Sigmoid colon (tissue), 7 donors: Measurements from ENCODE around the gene CFAP46. TPM values are rescaled to one million over a fixed set of nuclear protein-coding genes. Genes with fewer than 3 reads are reported as not detected.

ENCODE experiments used
- DNase-seq: peaks from one replicate; pipeline ENCODE4 v3.0.0-alpha.2; 2019
- H3K27ac ChIP-seq, 4 donors: fragments of 200-600 bp; sonication (generic); one replicate each; pipeline ENCODE4 v1.5.1; 2016 to 2019; ENCODE audit warnings: mild to moderate bottlenecking in 1 of 4
- H3K27me3 ChIP-seq, 3 donors: fragments of 200-600 bp; sonication (generic); one replicate each; pipeline ENCODE4 v1.5.1; 2019; ENCODE audit warnings: mild to moderate bottlenecking in 1 of 3
- H3K36me3 ChIP-seq, 4 donors: fragments of 200-600 bp; sonication (generic); one replicate each; pipeline ENCODE4 v1.5.1; 2016 to 2019
- H3K4me1 ChIP-seq, 4 donors: fragments of 200-600 bp; sonication (generic); one replicate each; pipeline ENCODE4 v1.5.1; 2017 to 2019
- H3K4me3 ChIP-seq, 4 donors: fragments of 200-600 bp; sonication (generic); one replicate each; pipeline ENCODE4 v1.5.1; 2017 to 2019; ENCODE audit warnings: mild to moderate bottlenecking in 2 of 4, moderate library complexity in 1 of 4
- H3K9me3 ChIP-seq, 4 donors: fragments of 200-600 bp in 3 of 4; sonication (generic) in 3 of 4; one replicate each; pipeline versions ENCODE4 v1.5.1 to v1.6.1; 2013 to 2019
- EP300 ChIP-seq, 4 donors: sonication (generic); formaldehyde crosslinking; IDR thresholded peaks; one replicate each; pipeline ENCODE4 v1.6.1; 2017; ENCODE audit warnings: antibody characterized with exemption in 4 of 4
- POLR2A ChIP-seq, 2 donors: fragments of 450-650 bp; IDR thresholded peaks; one replicate each; pipeline ENCODE4 v1.6.1; 2016; ENCODE audit warnings: antibody characterized with exemption in 2 of 2, mild to moderate bottlenecking in 2 of 2, moderate library complexity in 2 of 2
- POLR2AphosphoS5 ChIP-seq, 4 donors: sonication (generic); formaldehyde crosslinking; IDR thresholded peaks; one replicate each; pipeline ENCODE4 v1.6.1; 2017; ENCODE audit warnings: antibody characterized with exemption in 4 of 4
- WGBS, 2 donors: extraction: QIAGEN DNeasy Blood & Tissue Kit; methylation state at CpG; one replicate each; pipeline ENCODE4 v1.1.7; 2013; 5-methylcytosine and 5-hydroxymethylcytosine counted together
- intact Hi-C: fragments of 100-400 bp; cut with DNase I; formaldehyde crosslinking; loops from one replicate; pipeline ENCODE4 v1.15.1; 2023
- polyA plus RNA-seq, 3 donors: library from polyadenylated mRNA; stranded (reverse); fragments of 200-250 nt; gene quantifications; one replicate each; pipeline ENCODE4 v1.2.3, GENCODE V29; 2013
- total RNA-seq, 4 donors: library from RNA; depleted of rRNA; stranded (reverse); fragments of >200 nt; gene quantifications; one replicate each; pipeline ENCODE4 v1.1.0, GENCODE V29; 2016
- TF ChIP-seq, protein P1 (sequence below), 4 experiments: fragments of 450-650 bp in 3 of 4; fragments of 200-600 bp in 1 of 4; IDR thresholded peaks; one replicate each; pipeline ENCODE4 v1.5.1; 2016 to 2019; ENCODE audit warnings: antibody characterized with exemption in 4 of 4, mild to moderate bottlenecking in 3 of 4, moderate library complexity in 2 of 4
- donor health status: healthy with polysubstance abuse.
- donor health status: Bipolar disorder and iron deficiency.
- donor health status: healthy.

Gene CFAP46
- total and polyA plus RNA-seq, 7 donors: 0.10 to 1.7 (median 0.38) TPM; not detected in 3

DNA sequence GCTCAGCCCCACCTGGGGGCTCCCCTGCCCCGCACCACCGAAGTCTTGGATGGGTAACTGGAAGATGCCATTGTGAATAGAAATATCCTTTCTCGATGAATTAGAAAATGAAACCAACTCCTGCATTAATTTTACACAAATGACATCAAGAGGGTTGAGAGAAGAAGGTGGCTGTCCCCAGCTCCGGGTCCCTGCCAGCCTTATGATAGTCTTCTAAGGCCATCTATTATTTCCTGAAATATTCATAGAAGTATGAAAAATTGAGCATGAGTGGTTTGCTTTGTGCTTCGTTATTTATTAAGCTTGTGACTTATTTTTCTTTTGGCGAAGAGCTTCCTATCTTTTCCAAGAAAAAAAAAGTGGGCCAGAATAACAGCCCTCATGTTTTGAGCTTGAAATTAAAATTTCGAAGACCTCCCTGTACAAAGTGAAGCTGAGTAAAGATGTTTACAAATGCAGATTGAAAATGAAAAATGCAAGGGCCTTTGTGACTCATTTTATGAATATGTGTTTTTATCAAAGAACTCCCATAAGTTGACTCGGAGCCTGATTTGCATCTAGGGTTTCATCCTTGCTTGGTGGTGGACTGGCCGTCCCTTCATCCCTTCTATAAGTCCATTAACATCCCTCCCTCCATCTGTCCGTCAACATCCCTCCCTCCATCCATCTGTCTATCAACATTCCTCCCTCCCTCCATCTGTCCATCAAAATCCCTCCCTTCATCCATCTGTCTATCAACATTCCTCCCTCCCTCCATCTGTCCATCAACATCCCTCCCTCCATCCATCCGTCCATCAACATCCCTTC is 20.5 kb upstream of the CFAP46 start:
- peak overlapping the region in 1 of 4 donors; percentile 42 for H3K27ac ChIP-seq
- 45 to 54% methylated on average over 11 of the region's 11 CpGs for WGBS, 2 donors
- intact Hi-C loops: no loop called here
- no peaks in the 10 kb centered on the region for H3K36me3 ChIP-seq
- peaks cover 0 to 13% (median 11%) of the 10 kb centered on the region in 4 donors for H3K4me1 ChIP-seq
- peaks cover 0 to 31% (median 5%) of the 10 kb centered on the region in 3 donors for H3K27me3 ChIP-seq
- TF ChIP-seq POLR2A (IDR thresholded peaks at IDR 0.05) (no peak), EP300 (IDR thresholded peaks at IDR 0.05) (no peak), POLR2AphosphoS5 (IDR thresholded peaks at IDR 0.05) (no peak)
- TF ChIP-seq, protein P1, sequence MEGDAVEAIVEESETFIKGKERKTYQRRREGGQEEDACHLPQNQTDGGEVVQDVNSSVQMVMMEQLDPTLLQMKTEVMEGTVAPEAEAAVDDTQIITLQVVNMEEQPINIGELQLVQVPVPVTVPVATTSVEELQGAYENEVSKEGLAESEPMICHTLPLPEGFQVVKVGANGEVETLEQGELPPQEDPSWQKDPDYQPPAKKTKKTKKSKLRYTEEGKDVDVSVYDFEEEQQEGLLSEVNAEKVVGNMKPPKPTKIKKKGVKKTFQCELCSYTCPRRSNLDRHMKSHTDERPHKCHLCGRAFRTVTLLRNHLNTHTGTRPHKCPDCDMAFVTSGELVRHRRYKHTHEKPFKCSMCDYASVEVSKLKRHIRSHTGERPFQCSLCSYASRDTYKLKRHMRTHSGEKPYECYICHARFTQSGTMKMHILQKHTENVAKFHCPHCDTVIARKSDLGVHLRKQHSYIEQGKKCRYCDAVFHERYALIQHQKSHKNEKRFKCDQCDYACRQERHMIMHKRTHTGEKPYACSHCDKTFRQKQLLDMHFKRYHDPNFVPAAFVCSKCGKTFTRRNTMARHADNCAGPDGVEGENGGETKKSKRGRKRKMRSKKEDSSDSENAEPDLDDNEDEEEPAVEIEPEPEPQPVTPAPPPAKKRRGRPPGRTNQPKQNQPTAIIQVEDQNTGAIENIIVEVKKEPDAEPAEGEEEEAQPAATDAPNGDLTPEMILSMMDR (IDR thresholded peaks at IDR 0.05): no peak
- no peaks in the 10 kb centered on the region for H3K9me3 ChIP-seq
- DNase-seq: no peak
- peak overlapping the region; percentile 37 to 63 (median 56) for H3K4me3 ChIP-seq

DNA sequence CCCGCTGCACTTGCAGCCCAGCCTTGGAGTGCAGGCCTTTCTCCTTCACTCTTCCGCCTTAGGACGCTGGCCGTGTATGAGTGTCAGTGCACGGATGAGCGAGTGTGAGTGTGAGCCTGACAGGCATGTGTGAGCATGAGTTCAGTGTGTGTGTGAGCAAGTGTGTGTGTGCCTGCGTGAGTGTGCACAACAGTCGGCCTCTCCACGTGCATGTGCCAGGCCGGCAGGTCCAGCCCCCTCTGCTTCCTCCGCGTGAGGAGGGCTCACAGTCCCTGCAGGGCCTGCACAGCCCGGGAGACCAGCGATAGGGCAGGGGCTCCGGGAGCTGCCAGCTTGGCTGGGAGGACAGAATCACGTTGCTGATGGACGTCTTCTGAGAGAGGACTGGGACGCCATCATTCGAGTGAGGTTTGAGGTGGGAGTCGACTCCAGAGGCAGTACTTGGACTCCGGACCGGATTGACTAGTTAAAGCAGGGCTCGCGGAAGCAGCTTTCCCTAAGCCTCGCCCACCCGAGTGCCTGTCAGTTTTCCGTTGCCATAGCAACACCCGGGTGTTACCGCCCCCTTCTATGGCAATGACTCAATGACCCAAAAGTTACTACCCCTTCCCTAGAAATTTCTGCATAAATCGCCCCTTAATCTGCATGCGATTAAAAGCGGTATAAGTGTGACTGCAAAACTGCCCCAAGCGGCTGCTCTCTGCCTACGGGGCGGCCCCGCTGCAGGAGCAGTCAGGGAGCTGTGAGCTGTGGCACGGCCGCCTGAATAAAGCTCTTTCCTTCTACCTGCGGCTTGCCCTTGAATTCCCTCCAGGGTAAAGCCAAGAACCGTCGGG is 19.6 kb upstream of the CFAP46 start:
- Histone ChIP-seq H3K27me3 (peaks cover 0 to 27% (median 5%) of the 10 kb centered on the region in 3 donors), H3K36me3 (no peaks in the 10 kb centered on the region), H3K4me1 (peaks cover 0 to 13% (median 11%) of the 10 kb centered on the region in 4 donors), H3K4me3 (peak overlapping the region; percentile 37 to 63 (median 56)), H3K27ac (peak overlapping the region in 1 of 4 donors; percentile 42), H3K9me3 (no peaks in the 10 kb centered on the region)
- DNase-seq: peak; percentile 75
- intact Hi-C loops: no loop called here
- no peak for TF ChIP-seq POLR2A (IDR thresholded peaks at IDR 0.05)
- TF ChIP-seq EP300 (IDR thresholded peaks at IDR 0.05): no peak
- TF ChIP-seq, protein P1 (IDR thresholded peaks at IDR 0.05): no peak
- no peak for TF ChIP-seq POLR2AphosphoS5 (IDR thresholded peaks at IDR 0.05)
- 13 to 18% methylated on average over 41 of the region's 41 CpGs for WGBS, 2 donors

DNA sequence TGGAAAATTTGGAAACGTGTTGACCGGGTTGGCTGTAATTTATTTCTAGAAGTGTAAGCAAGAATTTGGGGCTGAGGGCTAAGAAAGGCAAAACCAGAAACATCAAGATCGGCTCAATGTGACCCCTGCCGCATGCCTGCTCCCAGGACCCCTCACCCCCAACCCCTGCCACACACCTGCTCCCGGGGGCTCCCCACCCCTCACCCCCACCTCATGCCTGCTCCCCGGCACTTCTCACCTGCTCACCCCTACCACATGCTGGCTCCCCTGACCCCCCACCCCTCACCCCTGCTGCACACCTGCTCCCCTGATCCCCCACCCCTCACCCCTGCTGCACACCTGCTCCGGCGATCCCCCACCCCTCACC is 19.0 kb upstream of the CFAP46 start:
- no peak overlapping the region for H3K4me3 ChIP-seq
- no peak overlapping the region for H3K27ac ChIP-seq
- no peaks in the 10 kb centered on the region for H3K36me3 ChIP-seq
- TF ChIP-seq POLR2A (IDR thresholded peaks at IDR 0.05) (no peak), EP300 (IDR thresholded peaks at IDR 0.05) (no peak), POLR2AphosphoS5 (IDR thresholded peaks at IDR 0.05) (no peak)
- TF ChIP-seq, protein P1 (IDR thresholded peaks at IDR 0.05): no peak
- peaks cover 0 to 13% (median 11%) of the 10 kb centered on the region in 4 donors for H3K4me1 ChIP-seq
- DNase-seq: peak; percentile 56
- 52 to 78% methylated on average over 8 of the region's 8 CpGs for WGBS, 2 donors
- no peaks in the 10 kb centered on the region for H3K9me3 ChIP-seq
- peaks cover 0 to 21% (median 5%) of the 10 kb centered on the region in 3 donors for H3K27me3 ChIP-seq
- intact Hi-C loops: no loop called here

DNA sequence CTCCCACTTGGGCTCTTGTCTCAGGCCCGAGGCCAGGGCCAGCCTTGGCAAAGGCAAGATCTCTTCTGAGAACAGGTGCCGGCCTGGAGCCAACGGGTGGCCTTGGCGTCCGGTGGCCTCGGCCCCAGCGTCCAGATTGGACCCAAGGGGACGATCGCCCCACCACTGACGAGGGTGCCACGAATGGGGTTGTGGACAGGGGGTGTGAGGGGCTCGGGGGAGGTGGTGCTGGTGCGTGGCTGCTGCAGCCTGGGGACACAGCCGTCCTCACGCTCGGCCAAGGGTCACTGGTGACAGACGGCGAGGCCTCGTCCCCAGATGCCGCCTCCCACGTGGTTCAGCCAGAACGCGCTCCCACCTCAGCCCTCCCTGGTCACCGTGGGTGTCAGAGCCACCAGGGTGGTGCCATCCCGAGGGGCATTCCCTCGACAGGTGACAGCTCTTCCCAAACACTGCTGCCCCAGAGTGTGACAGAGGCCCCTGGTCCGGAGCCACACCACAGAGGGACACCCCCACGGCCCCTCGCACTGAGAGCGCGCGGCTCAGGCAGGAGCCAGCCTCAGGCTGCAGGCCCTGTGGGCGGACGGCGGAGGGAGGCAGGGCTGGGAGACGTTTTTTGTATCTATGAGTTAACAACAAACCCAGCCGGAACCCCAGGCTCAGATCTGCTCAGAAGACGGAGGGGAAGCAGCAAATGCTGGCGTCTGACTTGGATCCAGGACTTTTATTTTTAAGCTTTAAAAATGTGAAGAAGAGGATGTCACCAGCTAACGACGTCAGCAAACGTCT is 18.5 kb upstream of the CFAP46 start:
- Histone ChIP-seq H3K4me3 (no peak overlapping the region), H3K27ac (no peak overlapping the region), H3K9me3 (no peaks in the 10 kb centered on the region), H3K27me3 (peaks cover 0 to 18% (median 5%) of the 10 kb centered on the region in 3 donors), H3K36me3 (no peaks in the 10 kb centered on the region), H3K4me1 (peaks cover 0 to 13% (median 11%) of the 10 kb centered on the region in 4 donors)
- intact Hi-C loops: no loop called here
- TF ChIP-seq, protein P1 (IDR thresholded peaks at IDR 0.05): no peak
- no peak for TF ChIP-seq POLR2A (IDR thresholded peaks at IDR 0.05)
- TF ChIP-seq EP300 (IDR thresholded peaks at IDR 0.05): no peak
- TF ChIP-seq POLR2AphosphoS5 (IDR thresholded peaks at IDR 0.05): no peak
- WGBS, 2 donors: 81 to 90% methylated on average over 42 of the region's 42 CpGs
- peak; percentile 63 for DNase-seq
